GM12891 (cell line): Measurements from ENCODE around the gene TMEM245.

Experiments
- POLR2A ChIP-seq: IDR thresholded peaks from 2 replicates; pipeline ENCODE4 v1.6.1; 2011; ENCODE audit warnings: low read depth, low read length, control low read depth
- POLR2AphosphoS5 ChIP-seq: IDR thresholded peaks from 2 replicates; pipeline ENCODE4 v1.6.1; 2011; ENCODE audit warnings: low read depth, low read length, control low read depth

DNA sequence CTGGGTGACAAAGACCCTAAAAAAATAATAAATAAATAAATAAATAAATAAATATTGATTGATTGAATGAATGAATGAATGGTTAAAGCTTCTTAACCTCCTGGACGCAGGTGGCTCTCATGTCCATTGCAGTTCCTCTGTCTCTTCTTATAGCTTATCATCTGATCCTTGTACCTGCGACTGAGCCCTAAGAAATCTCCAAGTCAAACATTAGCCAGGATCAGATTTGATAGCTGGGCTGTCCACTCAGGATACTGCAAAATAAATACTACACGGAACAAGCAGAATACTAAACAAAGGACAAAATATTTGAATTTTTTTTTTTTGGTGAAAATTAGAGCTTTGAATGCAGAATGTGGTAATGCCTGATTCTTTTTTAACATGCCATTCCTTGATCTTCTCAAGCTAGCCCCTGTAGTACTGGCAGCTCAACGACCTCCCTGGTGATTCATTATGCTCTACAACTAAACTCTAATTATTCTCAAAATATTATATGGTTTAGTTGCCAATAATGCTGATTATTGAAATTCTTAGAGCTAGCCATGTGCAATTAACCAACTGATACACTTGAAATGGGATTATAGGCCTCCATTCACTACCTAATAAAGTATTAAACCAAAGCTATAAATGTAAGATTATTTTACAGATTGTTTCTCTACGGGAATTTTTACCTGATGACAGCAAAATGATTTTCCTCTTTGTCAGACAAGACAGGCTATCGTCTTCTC is 9.9 kb upstream of the TMEM245 start:
- no peak for TF ChIP-seq POLR2A
- TF ChIP-seq POLR2AphosphoS5: no peak
